SK-N-SH (cell line): ENCODE measurements around the gene CRMP1.

Source experiments
- CTCF ChIP-seq: fragments of 200-600 bp; sonication (generic); IDR thresholded peaks from 2 replicates; pipeline ENCODE4 v1.6.1; 2017; ENCODE audit warnings: antibody characterized with exemption, mild to moderate bottlenecking, moderate library complexity
- NFIC ChIP-seq: IDR thresholded peaks from 2 replicates; pipeline ENCODE4 v1.4.0; 2012; ENCODE audit warnings: borderline replicate concordance
- POLR2AphosphoS5 ChIP-seq: IDR thresholded peaks from 2 replicates; pipeline ENCODE4 v1.6.1; 2012; ENCODE audit warnings: low read depth, low read length

GRCh38 chr4:5889002-5889696 lies 3.7 kb downstream of the CRMP1 start:
- no peak for TF ChIP-seq CTCF
- TF ChIP-seq POLR2AphosphoS5 = no peak
- no peak for TF ChIP-seq NFIC
